D721Med (cell line): Measurements from ENCODE around the gene NOTO.

Source experiments
- DNase-seq: peaks from one replicate; pipeline ENCODE4 v3.0.0; 2011; ENCODE audit warnings: low spot score; ENCODE audit not compliant: insufficient read length
- FAIRE-seq: peaks from 2 replicates; lab custom pipeline; 2011; peaks lifted over from hg19 to GRCh38; lab: Jason Lieb, UNC
- TF ChIP-seq, protein P1 (sequence below): IDR thresholded peaks from 2 replicates; pipeline ENCODE4 v1.5.1; 2012; ENCODE audit warnings: mild to moderate bottlenecking, control low read depth; ENCODE audit not compliant: insufficient read depth; ENCODE audit errors: missing control alignments

The NOTO gene

DNA sequence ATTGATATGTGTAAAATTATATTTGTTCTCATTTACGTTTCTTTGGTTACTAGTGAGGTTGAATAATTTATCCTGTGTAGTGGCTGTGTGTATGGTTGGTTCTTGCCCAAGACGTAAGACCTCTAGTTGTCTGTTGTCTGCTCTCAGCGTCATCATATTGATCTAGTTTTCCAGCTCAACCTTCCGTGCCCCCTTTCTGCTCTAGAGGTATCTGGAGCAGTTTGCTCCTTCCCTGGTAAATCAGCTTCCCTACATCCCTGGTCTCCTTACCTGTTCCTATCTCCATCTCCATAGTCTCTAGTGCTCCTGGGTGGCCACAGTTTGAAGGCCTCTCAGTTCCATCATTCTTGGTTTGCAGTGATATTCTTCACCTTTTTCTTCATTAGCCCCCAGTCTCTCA lies 12.9 kb downstream of the NOTO start:
- DNase-seq (no peak), FAIRE-seq (no peak)
- TF ChIP-seq, protein P1, sequence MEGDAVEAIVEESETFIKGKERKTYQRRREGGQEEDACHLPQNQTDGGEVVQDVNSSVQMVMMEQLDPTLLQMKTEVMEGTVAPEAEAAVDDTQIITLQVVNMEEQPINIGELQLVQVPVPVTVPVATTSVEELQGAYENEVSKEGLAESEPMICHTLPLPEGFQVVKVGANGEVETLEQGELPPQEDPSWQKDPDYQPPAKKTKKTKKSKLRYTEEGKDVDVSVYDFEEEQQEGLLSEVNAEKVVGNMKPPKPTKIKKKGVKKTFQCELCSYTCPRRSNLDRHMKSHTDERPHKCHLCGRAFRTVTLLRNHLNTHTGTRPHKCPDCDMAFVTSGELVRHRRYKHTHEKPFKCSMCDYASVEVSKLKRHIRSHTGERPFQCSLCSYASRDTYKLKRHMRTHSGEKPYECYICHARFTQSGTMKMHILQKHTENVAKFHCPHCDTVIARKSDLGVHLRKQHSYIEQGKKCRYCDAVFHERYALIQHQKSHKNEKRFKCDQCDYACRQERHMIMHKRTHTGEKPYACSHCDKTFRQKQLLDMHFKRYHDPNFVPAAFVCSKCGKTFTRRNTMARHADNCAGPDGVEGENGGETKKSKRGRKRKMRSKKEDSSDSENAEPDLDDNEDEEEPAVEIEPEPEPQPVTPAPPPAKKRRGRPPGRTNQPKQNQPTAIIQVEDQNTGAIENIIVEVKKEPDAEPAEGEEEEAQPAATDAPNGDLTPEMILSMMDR, result no peak

DNA sequence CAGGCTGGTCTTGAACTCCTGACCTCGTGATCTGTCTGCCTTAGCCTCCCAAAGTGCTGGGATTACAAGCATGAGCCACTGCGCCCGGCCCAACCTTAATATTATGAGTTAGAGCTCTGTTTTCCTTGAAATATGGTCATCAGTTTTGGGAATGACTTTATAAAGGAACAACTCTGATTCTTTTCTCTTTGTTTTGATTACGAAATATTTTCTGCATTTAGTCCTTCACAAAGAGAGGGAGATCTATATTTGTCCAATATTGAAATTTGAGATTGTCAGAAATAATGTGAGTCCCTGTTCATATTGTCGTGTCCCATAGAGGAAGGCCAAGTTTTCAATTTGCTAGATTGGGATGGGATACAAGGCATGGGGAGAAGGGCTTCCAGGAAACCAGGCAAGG lies 14.8 kb downstream of the NOTO start:
- TF ChIP-seq, protein P1, result no peak
- no peak for FAIRE-seq
- DNase-seq, result no peak

DNA sequence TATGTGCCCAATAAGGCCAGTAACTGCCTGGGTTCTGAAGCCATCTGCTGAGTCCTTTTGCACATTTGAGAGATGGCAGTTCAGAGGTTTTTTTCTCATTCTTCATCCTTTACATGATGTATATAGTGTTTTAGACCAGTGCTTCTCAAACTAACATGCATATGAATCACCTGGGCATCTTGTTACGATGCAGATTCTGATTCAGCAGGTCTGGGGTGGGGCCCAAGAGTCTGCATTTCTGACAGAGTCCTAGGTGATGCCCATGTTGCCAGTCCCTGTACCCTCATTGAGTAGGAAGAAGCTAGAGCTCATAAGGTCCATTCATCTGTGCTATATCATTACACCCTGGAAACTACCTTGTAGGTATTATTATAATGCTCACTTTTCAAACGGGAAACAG lies 15.5 kb downstream of the NOTO start:
- no peak for DNase-seq

DNA sequence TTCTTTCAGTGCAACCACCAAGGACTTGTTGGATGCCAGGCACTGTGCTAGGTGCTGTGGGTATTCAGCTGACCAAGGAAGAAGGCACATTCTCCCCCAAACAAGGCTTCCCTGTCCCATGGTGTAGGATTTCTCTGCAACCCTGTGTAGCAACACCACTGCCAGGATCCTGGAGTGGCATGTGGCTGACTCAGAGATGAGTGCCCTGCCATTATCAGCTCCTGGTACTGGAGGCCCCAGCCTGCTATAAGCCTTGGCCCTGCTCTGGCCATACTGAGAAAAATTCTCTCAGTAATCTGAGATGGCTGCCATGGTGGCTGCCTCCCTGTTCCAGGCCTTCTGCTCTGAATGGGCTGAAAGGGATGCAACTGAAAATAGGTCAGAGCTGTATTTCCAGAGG lies 15.9 kb downstream of the NOTO start:
- DNase-seq (no peak), FAIRE-seq (no peak)
- TF ChIP-seq, protein P1, result no peak

More for the DNA sequence above, 15.5 kb downstream of the NOTO start:
- FAIRE-seq, result no peak
- TF ChIP-seq, protein P1, result no peak

DNA sequence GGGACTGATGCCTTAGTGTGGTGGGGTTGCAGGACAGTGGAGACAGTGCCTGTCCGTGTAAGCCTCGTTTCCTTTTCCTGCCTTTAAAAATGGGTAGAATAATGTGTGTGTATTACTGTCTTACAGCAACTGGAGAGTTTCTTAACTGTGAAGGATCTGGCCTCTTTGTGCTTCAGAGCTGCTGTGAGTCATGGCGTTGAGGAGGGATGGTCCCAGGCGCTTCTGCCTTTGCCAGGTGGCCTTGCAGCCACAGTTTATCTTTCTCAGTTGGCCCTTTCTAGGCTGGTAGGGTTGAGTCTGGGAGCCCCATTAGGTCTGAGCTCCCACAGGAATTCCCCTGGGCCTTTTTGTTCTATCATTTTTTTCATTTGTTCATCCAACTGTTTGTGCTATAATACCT lies 21.4 kb downstream of the NOTO start:
- DNase-seq, result no peak
- TF ChIP-seq, protein P1, result no peak
- FAIRE-seq, result no peak

DNA sequence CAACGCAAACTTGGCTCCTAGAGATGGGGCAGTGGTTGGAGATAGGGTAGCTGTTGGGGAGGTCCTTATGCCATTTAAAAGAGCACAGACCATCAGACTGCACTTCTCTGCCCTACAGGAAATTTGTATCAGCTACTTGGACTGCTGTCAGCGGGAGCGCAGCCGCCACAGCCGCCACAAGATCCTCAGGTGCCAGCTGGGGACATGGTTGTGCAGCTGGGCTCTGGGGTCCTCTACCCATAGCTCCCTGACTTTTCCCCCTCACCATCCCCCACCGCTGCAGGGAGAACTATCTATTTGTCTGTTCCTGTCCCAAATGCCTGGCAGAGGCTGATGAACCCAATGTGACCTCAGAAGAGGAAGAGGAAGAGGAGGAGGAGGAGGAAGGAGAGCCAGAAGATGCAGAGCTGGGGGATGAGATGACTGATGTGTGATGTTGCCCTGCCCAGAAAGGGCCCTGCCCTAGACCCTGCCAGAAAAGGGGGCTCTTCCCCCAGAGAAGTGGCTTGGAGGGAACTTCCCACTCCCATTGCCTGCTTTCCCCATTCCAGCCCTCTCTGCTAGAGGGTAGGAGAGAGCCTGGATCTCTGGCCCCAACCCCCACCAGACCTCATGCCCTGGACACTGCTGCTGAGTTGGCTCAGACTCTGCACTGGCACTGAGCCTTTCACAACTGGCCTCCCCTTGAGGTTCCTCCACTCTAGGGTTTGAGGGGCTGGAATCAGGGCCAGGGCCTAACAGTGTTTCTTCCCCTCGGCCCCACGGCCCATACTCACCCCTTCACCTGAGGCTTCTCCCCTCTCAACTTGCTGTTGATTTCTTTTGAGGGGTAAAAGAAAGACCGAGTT lies 23.4 kb downstream of the NOTO start:
- DNase-seq (no peak), FAIRE-seq (no peak)

More for the DNA sequence above, 23.4 kb downstream of the NOTO start:
- TF ChIP-seq, protein P1, result no peak
